A549 treated with AZD9567 at 1 μM for 4 hours (cell line): ENCODE data around the gene CYP2C18. TPM values are rescaled to one million over a fixed set of nuclear protein-coding genes. Genes with fewer than 3 reads are reported as not detected.

Source experiments
- total RNA-seq: library from RNA; stranded (reverse); fragments of 200-300 nt; extraction: Qiagen RNA extraction; gene quantifications from 5 replicates; pipeline ENCODE4 v1.2.3, GENCODE V29; 2022; ENCODE audit not compliant: insufficient read depth

The CYP2C18 gene
- total RNA-seq: 0.05 to 0.13 TPM (median 0.06 TPM) in 4 of 5 replicates, not detected in the other

GRCh38 chr10:94683214-94684054, at the start of gene CYP2C18:
CYP2C18 (plus strand) TSS chr10:94683729; CDS start chr10:94683820, 91 bp downstream.

GRCh38 chr10:94762393-94762792, 78.9 kb downstream of the CYP2C18 start, which contains the start of gene CYP2C19:
CYP2C19 (plus strand) TSS chr10:94762681; CDS start chr10:94762706, 25 bp downstream.

Other genes with a start within 250 kb of the CYP2C18 start
- gene HELLS, start 137.9 kb upstream of the CYP2C18 start, total RNA-seq: 24.0 to 36.5 TPM (median 27.0 TPM) in 5 replicates
- 0.03 to 0.05 TPM in 2 of 5 replicates, not detected in the others for gene CYP2C19, start 79.0 kb downstream of the CYP2C18 start, total RNA-seq